Muscle of back (tissue), 11 donors: ENCODE results near the gene APC. TPM values are rescaled to one million over a fixed set of nuclear protein-coding genes. Genes with fewer than 3 reads are reported as not detected.
A peak's percentile ranks its signal among the peaks of the same experiment; 100 is the strongest.
"Not testable (repeated sequence)": the region's sequence is repeated elsewhere in the genome, so short reads cannot be mapped to it uniquely, and the experiment has no call there.

ENCODE experiments used
- DNase-seq, 3 donors: peaks; one replicate each; pipeline versions ENCODE4 v3.0.0 to v3.0.0-alpha.2; 2013
- polyA plus RNA-seq, 10 donors: library from polyadenylated mRNA; unstranded; fragments of 120-200 nt; gene quantifications; one replicate each; pipeline ENCODE4 v1.2.1, GENCODE V29; 2013; ENCODE audit not compliant: insufficient read length in 10 of 10

APC gene
- polyA plus RNA-seq, 10 donors = 21.2 to 31.5 (median 25.9) TPM

- no peak for DNase-seq
These were observed 24.5 kb upstream of the APC start for GRCh38 chr5:112713206-112713605.

GRCh38 chr5:112716895-112717294 is 20.8 kb upstream of the APC start:
- not testable (repeated sequence) for DNase-seq

- DNase-seq = no peak
These were observed 20.1 kb upstream of the APC start for GRCh38 chr5:112717506-112718082.

GRCh38 chr5:112718344-112718743 is 19.3 kb upstream of the APC start:
- no peak for DNase-seq

- DNase-seq = no peak
These were observed 17.1 kb upstream of the APC start for GRCh38 chr5:112720576-112720975.

- DNase-seq = no peak
These were observed 12.8 kb upstream of the APC start for GRCh38 chr5:112724901-112725300.

- no peak for DNase-seq
These were observed 8.1 kb upstream of the APC start for GRCh38 chr5:112729630-112730029.

- no peak for DNase-seq
These were observed 5.6 kb upstream of the APC start for GRCh38 chr5:112732131-112732530.

- DNase-seq = no peak
These were observed 4.1 kb upstream of the APC start for GRCh38 chr5:112733586-112733985.

- no peak for DNase-seq
These were observed 3.1 kb upstream of the APC start for GRCh38 chr5:112734597-112734996.

GRCh38 chr5:112735702-112736101 is 2.0 kb upstream of the APC start:
- DNase-seq = peak in 1 of 3 donors; percentile 17

- peak in 1 of 3 donors; percentile 6 for DNase-seq
These were observed 619 bp upstream of the APC start for GRCh38 chr5:112737070-112737462.

- peak in 1 of 3 donors; percentile 20 for DNase-seq
These were observed 491 bp downstream of the APC start for GRCh38 chr5:112738191-112738560.

- no peak for DNase-seq
These were observed 4.7 kb downstream of the APC start for GRCh38 chr5:112742424-112742823.

- DNase-seq = no peak
These were observed 5.9 kb downstream of the APC start for GRCh38 chr5:112743631-112744030.

- DNase-seq = no peak
These were observed 14.7 kb downstream of the APC start for GRCh38 chr5:112752335-112752734.

GRCh38 chr5:112755703-112756102 is 18.0 kb downstream of the APC start:
- DNase-seq = no peak

GRCh38 chr5:112757468-112758208 is 20.0 kb downstream of the APC start:
- peak; percentile 59 to 81 (median 64) for DNase-seq

GRCh38 chr5:112758676-112759075 is 21.0 kb downstream of the APC start:
- DNase-seq = no peak

GRCh38 chr5:112762113-112762810 is 24.6 kb downstream of the APC start:
- DNase-seq = no peak

- no peak for DNase-seq
These were observed 25.5 kb downstream of the APC start for GRCh38 chr5:112763165-112763564.

GRCh38 chr5:112772124-112772523 is 34.4 kb downstream of the APC start:
- no peak for DNase-seq

GRCh38 chr5:112776301-112776856 is 38.7 kb downstream of the APC start:
- peak in 1 of 3 donors; percentile 30 for DNase-seq
